Mesothelial cell of epicardium (in vitro differentiated cells): ENCODE results near the gene ST13. TPM values are rescaled to one million over a fixed set of nuclear protein-coding genes. Genes with fewer than 3 reads are reported as not detected.

Source experiments
- DNase-seq, 2 experiments: peaks; one replicate each; pipeline ENCODE4 v3.0.0; 2021; ENCODE audit warnings: low spot score in 2 of 2; ENCODE audit not compliant: unreplicated experiment in 2 of 2
- H3K27ac Mint-ChIP-seq: 2 replicates; pipeline ENCODE4 v1.8.0; 2021; ENCODE audit warnings: mixed read lengths
- H3K27me3 Mint-ChIP-seq: 2 replicates; pipeline ENCODE4 v1.8.0; 2021; ENCODE audit warnings: low read depth, mixed read lengths
- H3K36me3 Mint-ChIP-seq: 2 replicates; pipeline ENCODE4 v1.8.0; 2021; ENCODE audit warnings: mixed read lengths
- H3K4me1 Mint-ChIP-seq: 2 replicates; pipeline ENCODE4 v1.8.0; 2021; ENCODE audit warnings: mixed read lengths
- H3K4me3 Mint-ChIP-seq: 2 replicates; pipeline ENCODE4 v1.8.0; 2021; ENCODE audit warnings: mild to moderate bottlenecking, moderate library complexity, mixed read lengths
- H3K9me3 Mint-ChIP-seq: 2 replicates; pipeline ENCODE4 v1.8.0; 2021; ENCODE audit warnings: mixed read lengths
- total RNA-seq: library from RNA; stranded (reverse); gene quantifications from 3 replicates; pipeline ENCODE4 v1.2.1, GENCODE V29; 2021
- TF ChIP-seq, protein P1 (sequence below): fragments of 200-600 bp; sonication (generic); IDR thresholded peaks from one replicate; pipeline ENCODE4 v1.5.0; 2021; ENCODE audit warnings: antibody characterized with exemption; ENCODE audit not compliant: unreplicated experiment

ST13 gene
- total RNA-seq, 1 donor from 2014 or later: 327 TPM

DNA sequence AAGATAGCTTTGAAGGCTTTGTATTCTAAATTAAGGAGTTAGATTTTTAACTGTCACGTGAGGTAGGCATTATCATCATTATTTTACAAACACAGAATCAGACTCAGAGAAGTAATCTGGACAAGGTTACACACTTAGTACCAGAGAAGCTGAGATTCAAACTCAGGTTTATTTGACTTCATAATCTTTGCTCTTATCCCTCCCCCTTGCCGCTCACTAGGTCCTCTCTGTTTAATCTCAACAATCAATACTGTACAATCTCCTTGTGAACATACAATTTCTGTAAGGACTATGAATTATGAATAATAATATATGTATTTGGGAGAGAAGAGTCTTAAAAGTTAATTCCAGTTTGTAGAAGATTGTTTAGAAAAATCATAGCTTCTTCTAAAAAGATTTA is 10.7 kb upstream of the ST13 start:
- Mint-ChIP-seq H3K27me3 (no peaks in the 10 kb centered on the region), H3K4me1 (no peaks in the 10 kb centered on the region), H3K27ac (no peak overlapping the region), H3K36me3 (peaks cover 3% of the 10 kb centered on the region), H3K9me3 (no peaks in the 10 kb centered on the region), H3K4me3 (no peak overlapping the region)
- no peak for DNase-seq
- TF ChIP-seq, protein P1, sequence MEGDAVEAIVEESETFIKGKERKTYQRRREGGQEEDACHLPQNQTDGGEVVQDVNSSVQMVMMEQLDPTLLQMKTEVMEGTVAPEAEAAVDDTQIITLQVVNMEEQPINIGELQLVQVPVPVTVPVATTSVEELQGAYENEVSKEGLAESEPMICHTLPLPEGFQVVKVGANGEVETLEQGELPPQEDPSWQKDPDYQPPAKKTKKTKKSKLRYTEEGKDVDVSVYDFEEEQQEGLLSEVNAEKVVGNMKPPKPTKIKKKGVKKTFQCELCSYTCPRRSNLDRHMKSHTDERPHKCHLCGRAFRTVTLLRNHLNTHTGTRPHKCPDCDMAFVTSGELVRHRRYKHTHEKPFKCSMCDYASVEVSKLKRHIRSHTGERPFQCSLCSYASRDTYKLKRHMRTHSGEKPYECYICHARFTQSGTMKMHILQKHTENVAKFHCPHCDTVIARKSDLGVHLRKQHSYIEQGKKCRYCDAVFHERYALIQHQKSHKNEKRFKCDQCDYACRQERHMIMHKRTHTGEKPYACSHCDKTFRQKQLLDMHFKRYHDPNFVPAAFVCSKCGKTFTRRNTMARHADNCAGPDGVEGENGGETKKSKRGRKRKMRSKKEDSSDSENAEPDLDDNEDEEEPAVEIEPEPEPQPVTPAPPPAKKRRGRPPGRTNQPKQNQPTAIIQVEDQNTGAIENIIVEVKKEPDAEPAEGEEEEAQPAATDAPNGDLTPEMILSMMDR: no peak

DNA sequence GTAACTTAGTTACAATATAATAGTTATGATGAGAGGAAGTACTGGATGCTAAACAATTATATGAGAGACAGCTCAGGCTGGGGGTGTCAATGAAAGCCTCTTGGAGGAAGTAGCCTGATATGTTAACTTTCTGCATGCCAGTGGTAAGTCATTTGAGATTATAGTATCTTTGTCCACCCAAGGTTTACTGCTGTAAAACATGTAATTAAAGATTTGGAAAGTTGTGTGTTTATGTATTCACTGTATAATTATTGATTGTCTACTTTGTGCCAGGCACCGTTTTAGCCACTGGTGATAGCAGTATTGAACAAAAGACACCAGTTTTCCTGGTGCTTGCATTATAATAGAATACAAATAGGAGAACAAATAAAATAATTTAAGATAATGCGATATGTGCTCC is 6.1 kb upstream of the ST13 start:
- H3K4me3 Mint-ChIP-seq: no peak overlapping the region
- TF ChIP-seq, protein P1: no peak
- no peak for DNase-seq
- H3K4me1 Mint-ChIP-seq: peaks cover 15% of the 10 kb centered on the region
- no peaks in the 10 kb centered on the region for H3K27me3 Mint-ChIP-seq
- H3K9me3 Mint-ChIP-seq: no peaks in the 10 kb centered on the region
- H3K36me3 Mint-ChIP-seq: peaks cover 9% of the 10 kb centered on the region
- H3K27ac Mint-ChIP-seq: no peak overlapping the region

DNA sequence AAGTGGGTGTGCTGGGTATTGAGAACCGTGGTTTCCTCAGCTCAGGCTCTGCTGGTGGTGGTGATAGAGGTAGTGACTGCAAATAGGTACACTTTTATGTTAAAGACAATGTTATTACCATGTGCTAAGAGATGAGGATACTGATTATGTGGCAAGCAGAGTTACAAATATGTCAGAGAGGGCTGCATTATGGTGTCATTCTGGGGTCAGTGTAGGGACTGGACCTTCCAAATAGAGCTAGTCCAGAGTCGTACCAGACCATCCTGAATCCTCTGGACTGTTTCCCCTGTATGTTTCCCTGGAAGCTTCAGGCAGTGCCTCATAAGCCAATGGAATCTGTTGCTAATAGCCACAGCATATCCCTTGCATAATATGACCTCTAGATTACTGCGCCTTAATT is 5.6 kb upstream of the ST13 start, which contains the start of gene DNAJB7:
Gene DNAJB7 (minus strand): TSS at position 101 of the 400 bp plus-strand sequence. CDS start 119 bp downstream, outside the sequence.
- Mint-ChIP-seq H3K4me1 (peaks cover 18% of the 10 kb centered on the region), H3K27me3 (no peaks in the 10 kb centered on the region), H3K27ac (no peak within 1 kb of the TSS), H3K4me3 (no peak within 1 kb of the TSS), H3K9me3 (no peaks in the 10 kb centered on the region), H3K36me3 (peaks cover 9% of the 10 kb centered on the region)
- TF ChIP-seq, protein P1: no peak
- no peak for DNase-seq

DNA sequence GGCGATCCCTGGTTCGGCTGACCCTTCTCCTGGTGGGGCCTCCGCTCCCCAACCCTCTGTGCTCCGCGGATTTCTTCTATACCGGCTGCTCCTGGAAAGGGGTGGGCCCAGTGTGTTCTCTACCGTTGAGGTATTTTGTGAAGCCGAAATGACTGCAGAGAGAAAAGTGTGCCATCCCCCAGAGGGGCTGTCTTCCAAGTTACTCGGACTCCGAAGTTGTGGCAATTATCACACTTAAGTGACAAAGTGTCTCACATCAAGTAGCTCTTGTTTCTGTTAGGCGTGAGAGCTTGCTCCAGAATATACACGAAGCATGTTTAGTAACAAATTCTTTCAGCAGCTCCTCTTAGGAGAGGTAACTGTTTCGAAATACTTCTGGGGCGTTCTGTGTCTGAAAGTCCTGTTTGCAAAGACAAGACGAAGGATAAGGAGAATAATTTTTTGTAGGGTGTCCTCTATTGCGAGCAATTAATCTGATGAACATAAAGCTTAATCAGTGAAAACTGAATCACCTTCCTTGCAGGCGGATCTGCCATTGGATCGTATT is 943 bp upstream of the ST13 start:
- H3K4me3 Mint-ChIP-seq: peak overlapping the region; percentile 96
- peaks cover 9% of the 10 kb centered on the region for H3K36me3 Mint-ChIP-seq
- no peaks in the 10 kb centered on the region for H3K27me3 Mint-ChIP-seq
- H3K9me3 Mint-ChIP-seq: no peaks in the 10 kb centered on the region
- peak overlapping the region; percentile 100 for H3K27ac Mint-ChIP-seq
- DNase-seq: no peak
- TF ChIP-seq, protein P1: no peak
- H3K4me1 Mint-ChIP-seq: peaks cover 49% of the 10 kb centered on the region

DNA sequence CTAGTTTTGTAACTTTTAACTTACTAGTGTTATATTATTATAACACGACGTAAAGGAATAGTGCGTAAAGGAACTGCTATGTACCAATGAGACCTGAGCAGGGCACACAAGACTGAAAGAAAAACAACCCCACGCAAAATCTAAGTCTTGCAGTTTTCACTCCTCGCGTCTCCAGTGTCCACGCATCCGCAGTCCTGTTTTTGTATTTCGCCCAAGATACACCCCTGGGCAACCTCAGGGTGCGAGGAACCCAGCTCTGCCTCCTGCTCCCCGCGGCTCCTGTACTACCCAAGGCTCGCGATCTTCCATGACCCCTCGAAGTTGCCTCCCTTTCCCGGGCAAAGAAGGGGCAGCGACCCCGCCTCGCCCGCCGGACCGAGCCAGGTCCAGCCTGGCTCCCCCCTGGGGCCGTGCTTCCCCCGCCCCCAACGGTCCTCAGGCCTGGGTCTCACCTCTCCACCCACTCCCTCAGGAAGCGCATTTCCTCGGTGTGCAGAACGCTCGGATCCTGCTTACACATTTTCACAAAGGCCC is 393 bp downstream of the ST13 start:
- Mint-ChIP-seq H3K9me3 (no peaks in the 10 kb centered on the region), H3K27ac (peak overlapping the region; percentile 100), H3K4me3 (peak overlapping the region; percentile 96), H3K36me3 (peaks cover 5% of the 10 kb centered on the region), H3K4me1 (peaks cover 55% of the 10 kb centered on the region), H3K27me3 (no peaks in the 10 kb centered on the region)
- DNase-seq: peak in 1 of 2 experiments; percentile 20
- TF ChIP-seq, protein P1: no peak
